Measurements from ENCODE around the gene CNDP2.

DNA sequence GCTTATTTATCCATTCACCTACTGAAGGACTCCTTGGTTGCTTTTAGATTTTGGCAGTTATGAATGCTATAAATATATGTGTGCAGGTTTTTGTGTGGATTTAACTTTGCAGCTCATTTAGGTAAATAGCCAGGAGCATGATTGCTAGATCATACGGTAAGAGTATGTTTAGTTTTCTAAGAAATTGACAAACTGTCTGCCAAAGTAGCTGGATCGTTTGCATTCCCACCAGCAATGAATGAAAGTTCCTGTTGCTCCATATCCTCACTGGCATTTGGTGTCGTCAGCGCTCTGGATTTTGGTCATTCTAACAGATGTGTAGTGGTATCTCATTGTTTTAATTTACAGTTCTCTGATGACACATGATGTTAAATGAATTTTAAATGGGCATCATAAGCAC is 30.4 kb upstream of the CNDP2 start:
- no peak for TF ChIP-seq EZH2 (IDR thresholded peaks at IDR 0.05)
- no peak for TF ChIP-seq POLR2AphosphoS5 (IDR thresholded peaks at IDR 0.05; ENCODE audit: borderline replicate concordance, low read depth, low read length)
- TF ChIP-seq FOXP2 (optimal IDR thresholded peaks at IDR 0.05; ENCODE audit: control extremely low read depth, extremely low read length, insufficient read depth): no peak

Measured in SK-N-MC (cell line).